Erythroblast (primary cell): ENCODE measurements around the gene KLRK1.
"Not testable (repeated sequence)": the region's sequence is repeated elsewhere in the genome, so short reads cannot be mapped to it uniquely, and the experiment has no call there.

ENCODE experiments used
- DNase-seq, 2 experiments: peaks; one replicate each; lab custom pipeline; 2025; lab: John Stamatoyannopoulos, UW
- GATA1 ChIP-seq: IDR thresholded peaks from 2 replicates; pipeline ENCODE4 v1.6.1; 2011; ENCODE audit warnings: low read depth, mild to moderate bottlenecking, control low read depth, low read length, moderate library complexity
- POLR2A ChIP-seq: IDR thresholded peaks from 2 replicates; pipeline ENCODE4 v1.6.1; 2011; ENCODE audit warnings: mild to moderate bottlenecking, low read length

KLRK1 gene

DNA sequence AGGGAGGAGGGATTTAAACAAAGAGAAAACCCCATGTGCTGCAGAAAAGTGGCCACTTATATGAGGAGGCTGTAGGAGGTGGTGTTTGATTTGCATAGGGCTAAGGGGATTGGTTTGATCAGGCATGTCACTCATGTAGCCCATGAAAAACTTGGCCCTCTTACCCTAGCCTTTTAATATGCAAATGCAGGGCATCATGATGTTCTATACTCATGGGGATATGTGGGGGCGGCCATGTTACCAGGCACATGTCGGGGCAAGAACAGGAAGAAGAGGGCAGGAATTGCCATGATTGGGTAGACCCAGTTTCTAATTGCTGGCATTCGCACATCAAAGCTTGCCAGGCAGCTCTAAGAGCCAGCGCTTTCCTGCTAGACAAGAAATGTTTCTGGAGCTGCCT is 28.8 kb downstream of the KLRK1 start:
- no peak for TF ChIP-seq GATA1
- TF ChIP-seq POLR2A = no peak
- DNase-seq = peak in 1 of 2 experiments; percentile 3

DNA sequence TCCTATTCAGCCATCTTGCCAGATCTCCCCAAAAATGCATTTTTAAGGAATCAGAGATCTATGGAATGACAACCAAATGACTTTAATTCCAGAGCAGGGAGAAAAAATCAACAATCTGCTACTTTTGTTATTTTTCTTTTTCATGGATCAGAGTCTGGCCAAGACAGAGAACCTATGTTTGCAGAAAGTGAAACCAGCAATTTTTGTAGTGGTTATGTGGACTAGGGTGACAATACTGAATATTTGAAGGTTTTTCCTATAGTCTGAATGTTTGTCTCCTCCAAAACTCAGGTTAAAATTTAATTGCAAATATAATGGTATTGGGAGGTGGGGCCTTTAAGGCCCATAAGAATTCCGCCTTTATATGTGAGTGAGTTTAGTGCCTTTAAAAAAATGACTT is 30.9 kb downstream of the KLRK1 start:
- DNase-seq = no peak
- TF ChIP-seq GATA1 (no peak), POLR2A (no peak)

DNA sequence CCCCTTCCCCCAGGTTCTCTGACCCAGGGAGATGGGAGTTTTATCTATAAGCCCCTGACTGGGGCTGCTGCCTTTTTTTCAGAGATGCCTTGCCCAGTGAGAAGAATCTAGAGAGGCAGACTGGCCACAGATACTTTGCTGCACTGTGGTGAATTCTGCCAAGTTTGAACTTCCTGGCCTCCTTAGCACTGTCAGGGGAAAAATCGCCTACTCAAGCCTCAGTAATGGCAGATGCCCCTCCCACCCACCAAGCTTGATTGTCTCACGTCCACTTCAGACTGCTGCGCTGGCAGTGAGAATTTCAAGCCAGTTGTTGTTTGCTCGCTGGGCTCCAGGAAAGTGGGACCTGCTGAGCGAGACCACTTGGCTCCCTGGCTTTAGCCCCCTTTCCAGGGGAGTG is 31.7 kb downstream of the KLRK1 start:
- no peak for DNase-seq
- TF ChIP-seq POLR2A (no peak), GATA1 (no peak)

DNA sequence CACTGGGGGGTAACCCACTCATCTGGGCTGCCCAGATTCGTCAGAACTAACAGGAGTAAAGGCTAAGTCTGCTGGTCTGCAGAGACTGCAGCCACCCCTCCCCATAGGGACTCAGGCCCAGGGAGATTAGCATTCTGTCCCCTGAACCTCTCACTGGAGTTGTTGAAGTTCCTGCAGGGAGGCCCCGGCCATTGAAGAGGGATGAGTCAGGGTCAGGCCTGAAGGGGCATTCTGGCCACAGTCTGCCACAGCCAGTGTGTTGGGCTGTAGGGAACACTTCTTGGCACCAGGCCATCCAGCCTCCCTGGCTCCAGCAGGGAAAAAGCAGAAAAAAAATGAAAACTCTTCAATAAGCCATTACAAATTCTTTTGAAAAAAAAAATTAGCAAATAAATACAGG is 35.3 kb downstream of the KLRK1 start:
- DNase-seq = no peak
- no peak for TF ChIP-seq GATA1
- TF ChIP-seq POLR2A = no peak

DNA sequence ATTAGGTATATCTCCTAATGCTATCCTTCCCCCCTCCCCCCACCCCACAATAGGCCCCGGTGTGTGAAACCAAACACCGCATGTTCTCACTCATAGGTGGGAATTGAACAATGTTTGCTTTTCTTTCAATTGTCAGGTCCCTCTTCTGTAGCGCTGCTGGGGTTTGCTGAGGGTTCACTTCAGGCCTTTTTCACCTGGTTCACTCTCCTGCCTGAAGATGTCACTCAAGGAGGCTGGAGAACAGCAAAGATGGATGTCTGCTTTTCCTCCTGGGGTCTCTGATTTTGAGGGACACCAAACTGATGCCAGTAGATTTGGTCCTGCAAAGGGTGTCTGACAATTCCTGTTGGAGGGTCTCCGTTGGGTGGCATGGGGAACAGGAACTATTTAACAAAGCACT is 35.8 kb downstream of the KLRK1 start:
- DNase-seq = no peak
- no peak for TF ChIP-seq POLR2A
- TF ChIP-seq GATA1 = no peak

DNA sequence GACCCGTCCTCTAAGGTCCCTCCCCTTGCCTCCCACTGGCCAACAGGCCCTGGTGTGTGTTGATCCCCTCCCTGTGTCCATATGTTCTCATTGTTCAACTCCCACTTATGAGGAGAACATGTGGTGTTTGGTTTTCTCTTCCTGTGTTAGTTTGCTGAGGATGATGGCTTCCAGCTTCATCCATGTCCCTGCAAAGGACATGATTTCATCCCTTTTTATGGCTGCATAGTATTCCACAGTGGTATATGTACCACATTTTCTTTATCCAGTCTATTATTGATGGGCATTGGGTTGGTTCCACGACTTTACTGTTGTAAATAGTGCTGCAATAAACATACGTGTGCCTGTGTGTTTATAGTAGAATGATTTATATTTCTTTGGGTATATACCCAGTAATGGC is 38.4 kb downstream of the KLRK1 start:
- not testable (repeated sequence) for DNase-seq

DNA sequence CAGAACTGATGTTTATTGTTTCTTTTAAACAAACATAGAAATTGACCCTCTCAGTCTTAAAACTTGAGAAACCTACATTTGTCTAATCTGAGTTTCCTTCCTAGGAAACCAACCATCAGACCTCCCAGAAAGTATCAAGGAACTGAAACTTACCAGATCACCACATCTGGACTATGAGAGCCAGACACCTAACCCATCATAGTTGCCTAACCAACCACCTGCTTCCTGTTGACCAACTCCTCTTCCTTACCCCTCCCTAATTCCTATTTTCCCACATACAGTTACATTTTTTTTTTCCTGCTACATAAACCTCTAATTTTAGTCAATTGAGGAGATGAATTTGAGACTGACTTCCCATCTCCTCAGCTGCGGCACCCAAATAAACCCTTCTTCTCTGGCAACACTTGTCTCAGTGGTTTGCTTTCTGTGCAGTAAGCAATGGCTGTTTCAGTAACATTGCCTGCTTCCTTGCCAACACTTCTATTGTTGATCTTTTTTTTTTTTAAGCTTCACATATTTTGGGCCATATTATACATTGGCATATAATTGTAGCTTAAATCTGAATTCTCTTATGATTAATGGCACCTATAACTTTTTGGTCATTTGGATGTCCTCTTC is 47.8 kb downstream of the KLRK1 start:
- TF ChIP-seq POLR2A (no peak), GATA1 (no peak)
- no peak for DNase-seq

DNA sequence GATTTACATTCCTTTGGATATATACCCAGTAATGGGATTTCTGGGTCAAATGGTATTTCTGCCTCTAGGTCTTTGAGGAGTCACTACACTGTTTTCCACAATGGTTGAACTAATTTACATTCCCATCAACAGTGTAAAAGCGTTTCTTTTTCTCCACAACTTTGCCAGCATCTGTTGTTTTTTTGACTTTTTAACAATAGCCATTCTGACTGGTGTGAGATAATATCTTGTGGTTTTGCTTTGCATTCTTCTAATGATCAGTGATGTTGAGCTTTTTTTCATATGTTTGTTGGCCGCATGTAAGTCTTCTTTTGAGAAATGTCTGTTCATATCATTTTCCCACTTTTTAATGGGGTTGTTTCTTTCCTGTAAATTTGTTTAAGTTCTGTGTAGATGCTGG is 48.9 kb downstream of the KLRK1 start:
- DNase-seq = not testable (repeated sequence)

DNA sequence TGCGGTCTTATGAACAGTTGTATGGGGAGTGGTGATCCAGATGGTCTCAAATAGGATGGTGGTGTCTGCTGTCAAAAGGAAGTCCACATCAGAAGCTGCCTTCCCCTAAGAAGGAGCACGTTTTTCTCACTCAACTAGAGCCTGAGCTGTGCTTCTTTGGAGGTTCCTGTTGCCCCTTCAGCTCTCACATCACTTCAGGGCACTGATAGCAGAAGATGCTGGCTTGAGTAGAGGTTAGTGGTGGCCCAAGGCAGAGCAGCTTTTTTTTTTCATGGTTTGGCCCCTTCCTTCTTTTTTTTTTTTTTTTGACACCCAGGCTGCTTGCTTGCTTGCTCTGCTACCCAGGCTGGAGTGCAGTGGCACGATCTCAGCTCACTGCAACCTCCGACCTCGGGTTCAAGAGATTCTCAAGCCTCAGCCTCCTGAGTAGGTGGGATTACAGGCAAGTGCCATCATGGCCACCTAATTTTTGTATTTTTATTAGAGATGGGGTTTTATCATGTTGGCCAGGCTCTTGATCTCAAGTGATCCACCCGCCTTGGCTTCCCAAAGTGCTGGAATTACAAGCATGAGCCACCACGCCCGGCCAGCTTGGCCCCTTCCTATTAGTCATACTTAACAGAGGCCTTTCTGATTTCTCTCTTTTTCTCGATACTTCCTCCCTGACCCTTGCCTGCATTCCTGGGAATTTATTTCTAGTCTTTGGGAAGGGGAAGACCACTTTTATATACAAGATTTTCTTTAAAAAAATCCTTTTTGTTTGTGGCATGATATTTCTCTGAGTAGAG is 50.6 kb downstream of the KLRK1 start:
- DNase-seq = no peak
- TF ChIP-seq GATA1 = no peak
- TF ChIP-seq POLR2A = no peak

DNA sequence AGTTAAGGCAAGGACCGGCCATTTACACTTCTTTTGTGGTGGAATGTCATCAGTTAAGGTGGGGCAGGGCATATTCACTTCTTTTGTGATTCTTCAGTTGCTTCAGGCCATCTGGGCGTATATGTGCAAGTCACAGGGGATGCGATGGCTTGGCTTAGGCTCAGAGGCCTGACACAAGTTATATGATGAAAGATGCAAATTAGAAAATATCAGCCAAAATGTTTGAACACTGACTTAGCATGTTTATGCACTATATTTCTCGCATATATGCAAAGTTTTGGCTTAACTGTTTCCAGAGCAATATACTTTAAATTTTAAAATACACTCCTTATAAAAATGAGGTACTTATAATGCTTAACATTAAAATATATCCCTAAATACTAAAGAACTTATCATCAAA is 51.4 kb downstream of the KLRK1 start:
- DNase-seq = not testable (repeated sequence)

DNA sequence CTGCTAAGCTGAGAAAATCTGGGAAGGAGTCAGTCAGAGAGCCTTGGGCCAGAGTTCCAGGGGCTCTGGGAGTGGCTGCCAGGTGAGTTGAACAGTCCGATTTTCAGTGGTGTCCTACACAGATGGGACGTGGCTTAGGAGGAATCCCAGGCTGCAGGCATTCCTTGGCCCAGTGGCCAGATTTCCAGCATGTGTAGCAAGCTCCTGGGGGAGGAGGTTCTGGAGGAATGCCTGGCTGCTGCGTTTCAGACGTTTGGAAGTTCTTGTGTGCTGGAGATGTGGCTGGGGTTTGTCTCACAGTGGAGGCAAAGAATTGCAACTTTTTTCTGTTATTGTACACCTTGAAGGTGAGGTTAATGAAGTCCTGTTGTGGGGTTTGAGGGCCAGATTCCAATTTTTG is 53.6 kb downstream of the KLRK1 start:
- DNase-seq = not testable (repeated sequence)

DNA sequence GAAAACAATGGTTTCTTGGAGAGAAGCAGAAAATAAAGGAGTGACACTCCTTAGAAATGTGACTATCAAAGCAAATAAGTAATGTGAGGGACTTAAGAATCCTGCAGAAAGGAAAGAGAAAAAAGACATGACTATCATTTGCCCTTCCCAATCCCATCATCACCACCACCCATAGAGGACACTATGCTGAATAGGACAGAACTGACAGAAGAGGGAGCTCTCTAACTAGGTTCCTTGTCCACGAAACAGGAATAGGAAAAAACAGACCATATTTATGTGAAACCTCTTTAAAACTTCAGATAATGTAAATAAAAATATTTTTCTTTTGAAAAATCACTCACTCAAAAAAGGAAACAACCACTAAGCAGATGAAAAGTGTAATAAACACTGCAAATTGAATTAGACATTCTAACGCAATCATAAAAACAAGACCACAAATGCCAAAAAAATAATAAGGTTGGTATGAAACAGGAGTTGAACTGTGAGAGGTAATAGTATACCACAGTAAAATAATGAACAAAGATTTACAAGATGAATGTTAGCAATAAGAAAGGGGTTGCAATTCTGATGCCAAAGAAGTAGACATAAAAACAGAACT is 58.1 kb downstream of the KLRK1 start:
- TF ChIP-seq GATA1 (no peak), POLR2A (no peak)
- DNase-seq = peak; percentile 40 to 59

DNA sequence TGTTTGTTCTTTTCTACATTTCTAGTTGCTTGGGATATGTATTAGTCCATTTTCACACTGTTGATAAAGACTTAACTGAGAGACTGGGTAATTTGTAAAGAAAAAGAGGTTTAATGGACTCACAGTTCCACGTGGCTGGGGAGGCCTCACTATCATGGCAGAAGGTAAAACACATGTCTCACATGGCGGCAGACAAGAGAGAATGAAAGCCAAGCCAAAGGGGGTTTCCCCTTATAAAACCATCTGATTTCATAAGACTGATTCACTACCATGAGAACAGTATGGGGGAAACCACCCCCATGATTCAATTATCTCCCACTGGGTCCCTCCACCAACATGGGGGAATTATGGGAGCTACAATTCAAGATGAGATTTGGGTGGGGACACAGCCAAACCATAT is 61.1 kb downstream of the KLRK1 start:
- not testable (repeated sequence) for DNase-seq
